LNCaP clone FGC (cell line): ENCODE results near the gene GPC6.

ENCODE experiments used
- DNase-seq: peaks from one replicate; pipeline ENCODE4 v3.0.0-alpha.2; 2011; ENCODE audit warnings: low read depth
- H3K4me3 ChIP-seq: 2 replicates; pipeline ENCODE4 v1.5.1; 2011; ENCODE audit warnings: mild to moderate bottlenecking, low read depth, low read length, control low read depth
- TF ChIP-seq, protein P1 (sequence below): IDR thresholded peaks from 2 replicates; pipeline ENCODE4 v1.5.1; 2012; ENCODE audit warnings: mild to moderate bottlenecking; ENCODE audit not compliant: control insufficient read depth, insufficient read depth; ENCODE audit errors: extremely low read depth

Gene GPC6

DNA sequence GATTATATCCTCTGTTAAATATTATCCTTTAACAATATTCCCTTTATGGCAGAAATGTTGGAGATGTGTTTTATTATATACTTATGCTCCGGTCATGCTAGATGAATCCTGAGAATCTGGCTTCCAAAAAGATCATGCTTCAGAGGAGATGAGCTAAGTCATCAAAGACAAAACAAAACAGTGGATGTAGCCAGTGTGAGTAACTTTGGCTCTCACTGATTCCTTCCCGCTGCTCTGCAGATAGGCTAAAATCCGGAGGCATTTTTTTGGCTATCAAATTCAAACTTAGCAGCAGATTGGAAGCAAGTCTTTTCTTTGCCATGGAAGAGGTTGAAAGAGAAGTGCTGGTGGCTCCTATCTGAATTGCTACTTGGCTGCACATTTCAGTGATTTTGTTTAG, 295.9 kb downstream of the GPC6 start:
- no peak overlapping the region for H3K4me3 ChIP-seq
- TF ChIP-seq, protein P1, sequence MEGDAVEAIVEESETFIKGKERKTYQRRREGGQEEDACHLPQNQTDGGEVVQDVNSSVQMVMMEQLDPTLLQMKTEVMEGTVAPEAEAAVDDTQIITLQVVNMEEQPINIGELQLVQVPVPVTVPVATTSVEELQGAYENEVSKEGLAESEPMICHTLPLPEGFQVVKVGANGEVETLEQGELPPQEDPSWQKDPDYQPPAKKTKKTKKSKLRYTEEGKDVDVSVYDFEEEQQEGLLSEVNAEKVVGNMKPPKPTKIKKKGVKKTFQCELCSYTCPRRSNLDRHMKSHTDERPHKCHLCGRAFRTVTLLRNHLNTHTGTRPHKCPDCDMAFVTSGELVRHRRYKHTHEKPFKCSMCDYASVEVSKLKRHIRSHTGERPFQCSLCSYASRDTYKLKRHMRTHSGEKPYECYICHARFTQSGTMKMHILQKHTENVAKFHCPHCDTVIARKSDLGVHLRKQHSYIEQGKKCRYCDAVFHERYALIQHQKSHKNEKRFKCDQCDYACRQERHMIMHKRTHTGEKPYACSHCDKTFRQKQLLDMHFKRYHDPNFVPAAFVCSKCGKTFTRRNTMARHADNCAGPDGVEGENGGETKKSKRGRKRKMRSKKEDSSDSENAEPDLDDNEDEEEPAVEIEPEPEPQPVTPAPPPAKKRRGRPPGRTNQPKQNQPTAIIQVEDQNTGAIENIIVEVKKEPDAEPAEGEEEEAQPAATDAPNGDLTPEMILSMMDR, result no peak
- DNase-seq, result no peak

GRCh38 chr13:93525087-93525486, 298.5 kb downstream of the GPC6 start:
- TF ChIP-seq, protein P1, result no peak
- no peak overlapping the region for H3K4me3 ChIP-seq
- no peak for DNase-seq

- H3K4me3 ChIP-seq, result no peak overlapping the region
- TF ChIP-seq, protein P1, result no peak
- DNase-seq, result no peak
Observed at GRCh38 chr13:93527748-93528297, 301.2 kb downstream of the GPC6 start.

DNA sequence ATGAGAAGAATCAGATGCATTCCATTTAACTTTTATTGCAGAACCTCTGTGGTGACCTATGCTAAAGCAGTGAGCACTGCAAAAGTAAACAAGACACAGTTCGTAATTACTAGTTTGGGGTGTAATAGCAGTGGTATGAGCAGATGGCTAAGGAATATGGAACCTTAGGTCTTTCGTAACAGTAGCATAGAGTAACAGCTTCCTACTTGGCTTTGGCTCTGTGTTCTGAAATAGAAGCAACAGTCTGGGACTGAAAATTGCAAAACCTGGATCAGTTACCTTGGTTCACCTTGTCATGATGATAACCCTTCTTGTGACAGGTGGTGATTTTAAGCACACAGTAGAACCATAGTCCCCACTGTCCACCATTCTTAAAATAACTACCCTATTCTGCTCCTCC, 303.4 kb downstream of the GPC6 start:
- H3K4me3 ChIP-seq, result no peak overlapping the region
- DNase-seq, result no peak
- TF ChIP-seq, protein P1, result no peak

- no peak for DNase-seq
- TF ChIP-seq, protein P1, result no peak
Observed at GRCh38 chr13:93534181-93534700, 307.6 kb downstream of the GPC6 start.

DNA sequence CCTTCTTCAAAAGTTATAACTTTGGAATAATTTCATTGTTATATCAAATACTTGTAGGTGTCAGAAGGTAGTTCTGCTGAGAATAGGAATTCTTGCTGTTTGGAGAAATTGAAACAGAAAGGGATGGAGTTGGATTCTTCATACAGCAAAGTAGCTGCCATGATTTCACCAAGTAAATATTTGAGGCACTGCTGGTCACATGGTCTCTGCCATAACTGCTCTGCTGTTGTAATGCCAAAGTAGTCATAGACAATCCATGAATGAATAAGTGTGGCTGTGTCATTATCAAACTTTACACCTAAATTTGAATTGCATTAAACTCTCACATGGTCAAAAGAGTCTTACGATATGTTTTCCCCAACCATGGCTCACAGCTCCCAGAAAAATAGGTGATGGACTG, 308.6 kb downstream of the GPC6 start:
- TF ChIP-seq, protein P1, result no peak
- DNase-seq, result no peak
- H3K4me3 ChIP-seq, result no peak overlapping the region

More at GRCh38 chr13:93534181-93534700, 307.6 kb downstream of the GPC6 start:
- H3K4me3 ChIP-seq, result no peak overlapping the region

- H3K4me3 ChIP-seq, result no peak overlapping the region
- no peak for DNase-seq
- TF ChIP-seq, protein P1, result no peak
Observed at GRCh38 chr13:93539914-93540313, 313.3 kb downstream of the GPC6 start.
